Fibroblast of the aortic adventitia (primary cell): ENCODE measurements around the gene SH3D19. TPM values are rescaled to one million over a fixed set of nuclear protein-coding genes. Genes with fewer than 3 reads are reported as not detected.

Experiments
- DNase-seq: peaks from one replicate; pipeline ENCODE4 v3.0.0-alpha.2; 2010; ENCODE audit warnings: low read depth
- H3K4me3 ChIP-seq: 2 replicates; pipeline ENCODE4 v1.5.1; 2011; ENCODE audit warnings: low read depth, mild to moderate bottlenecking, control low read depth, low read length, moderate library complexity
- CTCF ChIP-seq: IDR thresholded peaks from 2 replicates; pipeline ENCODE4 v1.5.1; 2011; ENCODE audit warnings: mild to moderate bottlenecking, low read length, control low read depth, inconsistent platforms; ENCODE audit not compliant: insufficient read depth
- total RNA-seq: library from RNA; depleted of rRNA; stranded (reverse); fragments of >200 nt; gene quantifications from 2 replicates; pipeline ENCODE4 v1.2.3, GENCODE V29; 2012; ENCODE audit warnings: low replicate concordance

The SH3D19 gene
- total RNA-seq, 1 donor: 95.9 TPM

GRCh38 chr4:151339467-151339866 lies 14.1 kb upstream of the SH3D19 start:
- no peak for DNase-seq
- no peak overlapping the region for H3K4me3 ChIP-seq
- TF ChIP-seq CTCF: no peak

DNA sequence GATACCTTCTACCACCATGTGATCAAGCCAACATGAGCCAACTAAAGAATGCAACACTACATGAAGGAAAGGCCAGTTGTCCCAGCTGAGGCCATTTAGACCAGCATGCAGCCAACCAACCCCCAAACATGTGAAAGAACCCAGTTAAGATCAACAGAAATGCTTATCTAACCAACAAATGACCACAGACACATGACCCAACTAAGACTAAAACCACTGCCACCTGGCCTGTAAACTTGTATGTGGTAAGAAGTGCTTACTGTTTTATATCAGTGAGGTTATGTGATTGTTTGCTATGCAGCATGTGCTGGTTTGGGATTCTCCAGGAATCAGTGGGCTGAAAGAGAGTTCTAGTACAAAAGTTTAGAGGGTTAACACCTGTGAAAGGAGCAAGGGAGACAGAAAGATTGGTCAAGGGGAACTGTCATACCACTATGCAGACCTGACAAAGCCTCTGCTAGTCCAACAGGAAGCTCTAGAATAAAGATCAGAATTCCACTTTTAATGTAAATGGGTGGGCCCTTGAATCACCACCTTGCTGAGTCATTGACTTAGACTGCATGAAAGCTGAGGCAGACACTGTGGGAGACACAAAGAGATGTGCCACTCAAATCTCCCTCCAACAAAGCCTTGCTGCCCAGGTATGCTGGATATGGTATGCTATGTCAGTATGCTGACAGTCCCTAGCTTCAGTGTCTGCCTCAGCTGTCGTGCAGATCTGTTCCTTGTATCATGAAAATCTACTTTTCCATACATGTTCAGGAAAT lies 6.1 kb upstream of the SH3D19 start:
- no peak for TF ChIP-seq CTCF
- DNase-seq: peak; percentile 35
- H3K4me3 ChIP-seq: no peak overlapping the region

- DNase-seq: peak; percentile 26
- no peak for TF ChIP-seq CTCF
- no peak overlapping the region for H3K4me3 ChIP-seq
These were observed 4.0 kb upstream of the SH3D19 start for GRCh38 chr4:151329217-151330007.

- DNase-seq: no peak
- H3K4me3 ChIP-seq: peak overlapping the region; percentile 74
- no peak for TF ChIP-seq CTCF
These were observed 493 bp upstream of the SH3D19 start for GRCh38 chr4:151325949-151326246.

GRCh38 chr4:151324752-151325110 lies 674 bp downstream of the SH3D19 start:
- DNase-seq: peak; percentile 38
- peak overlapping the region; percentile 74 for H3K4me3 ChIP-seq
- TF ChIP-seq CTCF: no peak

GRCh38 chr4:151324124-151324751 lies 1.2 kb downstream of the SH3D19 start:
- TF ChIP-seq CTCF: no peak
- peak overlapping the region; percentile 74 for H3K4me3 ChIP-seq
- DNase-seq: no peak
